Astrocyte (in vitro differentiated cells and primary cell): ENCODE measurements around the gene ANKRD11.

Experiments
- EZH2 ChIP-seq: IDR thresholded peaks from 2 replicates; pipeline ENCODE4 v1.6.1; 2012; ENCODE audit warnings: mild to moderate bottlenecking, low read length, inconsistent platforms; ENCODE audit not compliant: insufficient read depth
- TF ChIP-seq, protein P1 (sequence below): IDR thresholded peaks from 2 replicates; pipeline ENCODE4 v1.5.1; 2011; ENCODE audit warnings: low read depth, mild to moderate bottlenecking, inconsistent platforms, low read length, moderate library complexity; ENCODE audit not compliant: insufficient read depth

DNA sequence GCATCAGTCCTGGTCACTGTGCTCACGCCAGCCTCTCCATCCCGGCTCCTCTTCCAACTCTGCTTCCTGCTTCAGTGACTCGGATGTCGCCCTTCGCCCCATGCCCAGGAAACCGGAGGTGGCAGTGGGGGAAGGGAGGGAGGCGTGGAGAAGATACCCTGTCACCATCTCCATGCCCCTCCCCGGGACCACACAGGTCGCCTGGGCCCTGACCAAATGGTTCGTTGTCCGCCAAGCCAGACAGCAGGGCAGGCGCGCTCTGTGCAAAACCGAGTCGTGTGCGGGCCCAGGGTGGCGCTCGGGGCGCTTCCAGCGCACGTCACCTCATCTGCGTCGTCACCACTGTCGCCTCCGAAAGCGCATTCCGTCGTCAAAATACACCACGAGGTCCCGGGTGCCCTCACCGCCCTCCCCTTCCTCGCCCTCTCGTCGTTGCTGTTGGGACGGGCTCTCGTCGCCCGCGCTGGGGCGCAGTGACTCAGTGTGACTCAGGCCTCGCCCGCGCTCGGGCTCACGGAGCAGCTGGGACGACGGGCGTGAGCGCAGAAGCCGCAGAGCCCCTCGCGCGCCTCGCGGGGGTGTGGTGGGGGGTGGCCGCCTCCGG lies 233.6 kb downstream of the ANKRD11 start:
- TF ChIP-seq, protein P1, sequence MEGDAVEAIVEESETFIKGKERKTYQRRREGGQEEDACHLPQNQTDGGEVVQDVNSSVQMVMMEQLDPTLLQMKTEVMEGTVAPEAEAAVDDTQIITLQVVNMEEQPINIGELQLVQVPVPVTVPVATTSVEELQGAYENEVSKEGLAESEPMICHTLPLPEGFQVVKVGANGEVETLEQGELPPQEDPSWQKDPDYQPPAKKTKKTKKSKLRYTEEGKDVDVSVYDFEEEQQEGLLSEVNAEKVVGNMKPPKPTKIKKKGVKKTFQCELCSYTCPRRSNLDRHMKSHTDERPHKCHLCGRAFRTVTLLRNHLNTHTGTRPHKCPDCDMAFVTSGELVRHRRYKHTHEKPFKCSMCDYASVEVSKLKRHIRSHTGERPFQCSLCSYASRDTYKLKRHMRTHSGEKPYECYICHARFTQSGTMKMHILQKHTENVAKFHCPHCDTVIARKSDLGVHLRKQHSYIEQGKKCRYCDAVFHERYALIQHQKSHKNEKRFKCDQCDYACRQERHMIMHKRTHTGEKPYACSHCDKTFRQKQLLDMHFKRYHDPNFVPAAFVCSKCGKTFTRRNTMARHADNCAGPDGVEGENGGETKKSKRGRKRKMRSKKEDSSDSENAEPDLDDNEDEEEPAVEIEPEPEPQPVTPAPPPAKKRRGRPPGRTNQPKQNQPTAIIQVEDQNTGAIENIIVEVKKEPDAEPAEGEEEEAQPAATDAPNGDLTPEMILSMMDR = no peak
- TF ChIP-seq EZH2 = no peak
